Thoracic aorta (tissue), 2 donors: Measurements from ENCODE around the gene TES. TPM values are rescaled to one million over a fixed set of nuclear protein-coding genes. Genes with fewer than 3 reads are reported as not detected.

ENCODE experiments used
- ATAC-seq: fragments of 150-250 bp; one replicate; pipeline ENCODE4 v1.8.0; 2017; ENCODE audit warnings: low read depth; ENCODE audit not compliant: insufficient number of reproducible peaks, low FRiP score
- DNase-seq: peaks from one replicate; pipeline ENCODE4 v3.0.0-alpha.2; 2020; ENCODE audit warnings: low spot score
- H3K27ac ChIP-seq, 2 donors: fragments of 200-600 bp; sonication (generic); 1 replicate in 1 of 2; 2 replicates in 1 of 2; pipeline ENCODE4 v1.5.1; 2016; ENCODE audit warnings: mild to moderate bottlenecking in 2 of 2, moderate library complexity in 2 of 2
- H3K27me3 ChIP-seq: fragments of 200-600 bp; sonication (generic); replicated peaks from 2 replicates; pipeline ENCODE4 v1.6.0; 2016; ENCODE audit warnings: mild to moderate bottlenecking; ENCODE audit not compliant: insufficient read depth
- H3K36me3 ChIP-seq: fragments of 200-600 bp; sonication (generic); one replicate; pipeline ENCODE4 v1.5.1; 2016
- H3K4me1 ChIP-seq, 2 donors: fragments of 200-600 bp; sonication (generic); 1 replicate in 1 of 2; 2 replicates in 1 of 2; pipeline versions ENCODE4 v1.5.1 to v1.6.0; 2016; ENCODE audit warnings: low read depth in 2 of 2, mild to moderate bottlenecking in 1 of 2; ENCODE audit not compliant: control insufficient read depth in 1 of 2
- H3K4me3 ChIP-seq: fragments of 200-600 bp; sonication (generic); 2 replicates; pipeline ENCODE4 v1.5.1; 2016; ENCODE audit warnings: mild to moderate bottlenecking
- H3K9me3 ChIP-seq: fragments of 200-600 bp; sonication (generic); 2 replicates; pipeline ENCODE4 v1.5.1; 2016
- CTCF ChIP-seq: fragments of 200-600 bp; sonication (generic); IDR thresholded peaks from one replicate; pipeline ENCODE4 v1.5.1; 2019; ENCODE audit warnings: antibody characterized with exemption
- total RNA-seq, 2 donors: library from RNA; depleted of rRNA; stranded (reverse); fragments of >200 nt; gene quantifications; one replicate each; pipeline versions ENCODE4 v1.1.0 to v1.2.3, GENCODE V29; 2016

Gene TES
- total RNA-seq, 2 donors from 2014 or later = 186 to 215 TPM

DNA sequence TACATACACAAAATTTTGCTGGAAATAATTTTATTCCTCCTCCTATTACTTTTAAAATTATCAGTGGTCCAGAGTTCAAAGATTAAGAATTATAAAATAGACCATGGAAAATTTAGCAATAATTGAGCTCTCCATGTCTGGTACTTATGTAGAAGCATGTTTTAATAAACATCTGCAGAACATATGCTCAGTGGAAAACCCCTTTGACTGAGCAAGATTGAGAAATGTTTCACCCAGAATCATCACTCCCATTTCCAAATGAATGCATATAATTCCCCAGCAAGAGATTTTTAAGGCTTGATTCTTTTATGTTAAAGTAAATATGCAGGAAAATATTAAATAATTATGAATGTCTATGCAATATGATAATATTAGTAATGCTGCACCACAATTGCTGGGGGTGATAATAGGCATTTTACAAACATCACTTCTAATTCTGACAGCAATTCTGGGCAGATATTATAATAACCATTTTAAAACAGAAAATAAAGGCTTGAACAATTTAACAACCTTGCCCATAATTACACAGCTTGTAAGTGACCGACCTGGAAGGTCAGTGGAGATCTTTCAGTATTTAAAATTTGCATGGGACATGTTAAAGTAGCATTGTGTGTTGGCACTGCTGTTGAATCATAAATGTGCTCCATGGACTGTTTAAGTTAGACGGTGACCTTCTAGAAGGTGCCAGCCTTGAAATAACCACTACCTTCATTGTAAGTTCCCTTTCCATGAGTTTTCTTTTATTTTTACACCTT lies 45.6 kb upstream of the TES start:
- Histone ChIP-seq H3K27ac (no peak overlapping the region), H3K9me3 (no peaks in the 10 kb centered on the region), H3K36me3 (no peaks in the 10 kb centered on the region), H3K27me3 (no peaks in the 10 kb centered on the region), H3K4me3 (no peak overlapping the region), H3K4me1 (no peaks in the 10 kb centered on the region)
- no peak for DNase-seq
- no peak for ATAC-seq
- TF ChIP-seq CTCF = no peak

GRCh38 chr7:116165717-116166116 lies 44.6 kb upstream of the TES start:
- Histone ChIP-seq H3K27ac (no peak overlapping the region), H3K36me3 (no peaks in the 10 kb centered on the region), H3K4me1 (no peaks in the 10 kb centered on the region), H3K27me3 (no peaks in the 10 kb centered on the region), H3K9me3 (no peaks in the 10 kb centered on the region), H3K4me3 (no peak overlapping the region)
- DNase-seq (no peak), ATAC-seq (no peak)
- TF ChIP-seq CTCF = no peak

GRCh38 chr7:116166156-116166555 lies 44.2 kb upstream of the TES start:
- Histone ChIP-seq H3K9me3 (no peaks in the 10 kb centered on the region), H3K4me1 (no peaks in the 10 kb centered on the region), H3K27ac (no peak overlapping the region), H3K36me3 (no peaks in the 10 kb centered on the region), H3K4me3 (no peak overlapping the region), H3K27me3 (no peaks in the 10 kb centered on the region)
- no peak for TF ChIP-seq CTCF
- ATAC-seq (no peak), DNase-seq (no peak)

DNA sequence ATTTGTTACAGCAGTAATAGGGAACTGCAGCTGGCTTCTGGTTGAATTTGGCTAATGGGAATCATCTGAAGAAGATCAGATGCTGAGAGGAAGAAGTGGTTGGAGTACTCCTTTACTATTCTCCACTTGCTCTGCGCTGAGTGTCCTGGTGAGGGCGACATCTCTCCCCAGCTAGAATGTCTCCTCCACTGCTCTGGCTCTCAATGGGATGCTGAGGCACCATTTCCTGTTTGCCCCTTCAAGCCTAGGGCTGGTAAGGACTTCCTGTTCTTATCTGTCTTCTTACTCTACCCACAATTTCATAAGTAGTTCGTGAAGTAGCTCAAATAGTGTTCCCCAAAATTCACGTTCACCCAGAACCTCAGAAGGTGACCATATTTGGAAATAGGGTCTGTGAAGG lies 43.2 kb upstream of the TES start:
- TF ChIP-seq CTCF = no peak
- no peaks in the 10 kb centered on the region for H3K36me3 ChIP-seq
- H3K9me3 ChIP-seq = no peaks in the 10 kb centered on the region
- H3K27me3 ChIP-seq = no peaks in the 10 kb centered on the region
- no peak overlapping the region for H3K4me3 ChIP-seq
- no peaks in the 10 kb centered on the region for H3K4me1 ChIP-seq
- no peak for ATAC-seq
- H3K27ac ChIP-seq = no peak overlapping the region
- DNase-seq = no peak

- Histone ChIP-seq H3K27ac (no peak overlapping the region), H3K36me3 (no peaks in the 10 kb centered on the region), H3K4me1 (no peaks in the 10 kb centered on the region), H3K9me3 (no peaks in the 10 kb centered on the region), H3K27me3 (no peaks in the 10 kb centered on the region), H3K4me3 (no peak overlapping the region)
- TF ChIP-seq CTCF = no peak
- DNase-seq (no peak), ATAC-seq (no peak)
These were observed 41.3 kb upstream of the TES start for GRCh38 chr7:116169060-116169459.
